Measurements from ENCODE around the gene MYO15A. TPM values are rescaled to one million over a fixed set of nuclear protein-coding genes. Genes with fewer than 3 reads are reported as not detected.

The MYO15A gene
- total RNA-seq, 1 experiment from 2014 or later: 3.5 TPM

DNA sequence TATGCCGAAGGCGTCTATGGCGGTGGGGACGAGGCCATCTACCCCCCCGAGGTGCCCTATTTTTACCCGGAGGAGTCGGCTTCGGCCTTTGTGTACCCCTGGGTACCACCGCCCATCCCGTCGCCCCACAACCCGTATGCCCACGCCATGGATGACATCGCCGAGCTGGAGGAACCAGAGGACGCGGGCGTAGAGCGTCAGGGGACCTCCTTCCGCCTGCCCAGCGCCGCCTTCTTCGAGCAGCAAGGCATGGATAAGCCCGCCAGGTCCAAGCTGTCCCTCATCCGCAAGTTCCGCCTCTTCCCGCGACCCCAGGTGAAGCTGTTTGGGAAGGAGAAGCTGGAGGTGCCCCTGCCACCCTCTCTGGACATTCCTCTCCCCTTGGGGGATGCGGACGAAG lies 11.4 kb downstream of the MYO15A start:
- Histone ChIP-seq H3K27me3 (ENCODE audit: insufficient read depth, low read depth) (no peaks in the 10 kb centered on the region), H3F3A (ENCODE audit: insufficient read depth, low read depth) (no peaks in the 10 kb centered on the region), H3K9me3 (ENCODE audit: insufficient read depth, low read depth) (no peaks in the 10 kb centered on the region), H3K27ac (no peak overlapping the region), H3K79me2 (ENCODE audit: low read depth) (no peaks in the 10 kb centered on the region), H3K4me1 (replicated peaks; ENCODE audit: insufficient read depth) (no peaks in the 10 kb centered on the region), H3K9me2 (ENCODE audit: insufficient read depth) (no peaks in the 10 kb centered on the region), H4K20me1 (ENCODE audit: insufficient read depth) (no peaks in the 10 kb centered on the region), H3K4me3 (no peak overlapping the region), H2AFZ (no peak overlapping the region), H3K36me3 (ENCODE audit: low read depth) (no peaks in the 10 kb centered on the region), H3K4me2 (no peak overlapping the region)
- ChIA-PET CTCF (no interaction called here), POLR2A (ENCODE audit: unreplicated experiment) (interaction anchor here (0.6 kb wide), 1 partner anchor 38 kb away, joined by 8 read pairs; no protein-coding TSS in a partner anchor)
- no TSS peak for BruUV-seq (replicated peaks)
- intact Hi-C loops (cut with micrococcal nuclease; ENCODE audit: unreplicated experiment): no loop called here
- no peak for DNase-seq
- TF ChIP-seq EZH2 (IDR thresholded peaks at IDR 0.05; ENCODE audit: low read depth): no peak
- TF ChIP-seq, protein P1, sequence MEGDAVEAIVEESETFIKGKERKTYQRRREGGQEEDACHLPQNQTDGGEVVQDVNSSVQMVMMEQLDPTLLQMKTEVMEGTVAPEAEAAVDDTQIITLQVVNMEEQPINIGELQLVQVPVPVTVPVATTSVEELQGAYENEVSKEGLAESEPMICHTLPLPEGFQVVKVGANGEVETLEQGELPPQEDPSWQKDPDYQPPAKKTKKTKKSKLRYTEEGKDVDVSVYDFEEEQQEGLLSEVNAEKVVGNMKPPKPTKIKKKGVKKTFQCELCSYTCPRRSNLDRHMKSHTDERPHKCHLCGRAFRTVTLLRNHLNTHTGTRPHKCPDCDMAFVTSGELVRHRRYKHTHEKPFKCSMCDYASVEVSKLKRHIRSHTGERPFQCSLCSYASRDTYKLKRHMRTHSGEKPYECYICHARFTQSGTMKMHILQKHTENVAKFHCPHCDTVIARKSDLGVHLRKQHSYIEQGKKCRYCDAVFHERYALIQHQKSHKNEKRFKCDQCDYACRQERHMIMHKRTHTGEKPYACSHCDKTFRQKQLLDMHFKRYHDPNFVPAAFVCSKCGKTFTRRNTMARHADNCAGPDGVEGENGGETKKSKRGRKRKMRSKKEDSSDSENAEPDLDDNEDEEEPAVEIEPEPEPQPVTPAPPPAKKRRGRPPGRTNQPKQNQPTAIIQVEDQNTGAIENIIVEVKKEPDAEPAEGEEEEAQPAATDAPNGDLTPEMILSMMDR (conservative IDR thresholded peaks at IDR 0.05): no peak

GRCh38 chr17:18120461-18121017 lies 12.0 kb downstream of the MYO15A start:
- H3K79me2 ChIP-seq (ENCODE audit: low read depth): no peaks in the 10 kb centered on the region
- no peak for TF ChIP-seq EZH2 (IDR thresholded peaks at IDR 0.05; ENCODE audit: low read depth)
- TF ChIP-seq, protein P1 (conservative IDR thresholded peaks at IDR 0.05): no peak
- no peak overlapping the region for H3K27ac ChIP-seq

DNA sequence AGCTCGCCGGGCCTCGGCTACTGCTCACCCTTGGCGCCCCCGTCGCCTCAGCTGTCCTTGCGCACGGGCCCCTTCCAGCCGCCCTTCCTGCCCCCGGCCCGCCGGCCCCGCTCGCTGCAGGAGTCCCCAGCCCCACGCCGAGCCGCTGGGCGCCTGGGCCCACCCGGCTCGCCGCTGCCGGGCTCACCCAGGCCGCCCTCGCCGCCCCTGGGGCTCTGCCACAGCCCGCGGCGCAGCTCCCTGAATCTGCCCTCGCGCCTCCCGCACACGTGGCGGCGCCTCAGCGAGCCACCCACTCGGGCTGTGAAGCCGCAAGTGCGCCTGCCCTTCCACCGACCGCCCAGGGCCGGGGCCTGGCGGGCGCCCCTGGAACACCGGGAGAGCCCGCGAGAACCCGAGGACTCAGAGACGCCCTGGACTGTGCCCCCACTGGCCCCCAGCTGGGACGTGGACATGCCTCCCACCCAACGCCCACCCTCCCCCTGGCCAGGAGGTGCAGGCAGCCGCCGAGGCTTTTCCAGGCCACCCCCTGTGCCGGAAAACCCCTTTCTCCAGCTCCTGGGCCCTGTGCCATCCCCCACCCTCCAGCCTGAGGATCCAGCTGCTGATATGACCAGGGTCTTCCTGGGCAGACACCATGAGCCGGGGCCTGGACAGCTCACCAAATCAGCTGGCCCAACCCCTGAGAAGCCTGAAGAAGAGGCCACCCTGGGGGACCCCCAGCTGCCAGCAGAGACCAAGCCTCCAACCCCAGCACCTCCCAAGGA lies 12.8 kb downstream of the MYO15A start:
- TF ChIP-seq, protein P1 (conservative IDR thresholded peaks at IDR 0.05): no peak
- TF ChIP-seq EZH2 (IDR thresholded peaks at IDR 0.05; ENCODE audit: low read depth): no peak
- Histone ChIP-seq H3F3A (ENCODE audit: insufficient read depth, low read depth) (no peaks in the 10 kb centered on the region), H2AFZ (no peak overlapping the region), H3K4me1 (replicated peaks; ENCODE audit: insufficient read depth) (no peaks in the 10 kb centered on the region), H3K9me2 (ENCODE audit: insufficient read depth) (no peaks in the 10 kb centered on the region), H3K4me3 (no peak overlapping the region), H4K20me1 (ENCODE audit: insufficient read depth) (no peaks in the 10 kb centered on the region), H3K36me3 (ENCODE audit: low read depth) (no peaks in the 10 kb centered on the region), H3K27me3 (ENCODE audit: insufficient read depth, low read depth) (peaks cover 3% of the 10 kb centered on the region), H3K79me2 (ENCODE audit: low read depth) (no peaks in the 10 kb centered on the region), H3K27ac (no peak overlapping the region), H3K4me2 (no peak overlapping the region), H3K9me3 (ENCODE audit: insufficient read depth, low read depth) (no peaks in the 10 kb centered on the region)
- BruUV-seq (replicated peaks): no TSS peak
- intact Hi-C loops (cut with micrococcal nuclease; ENCODE audit: unreplicated experiment): no loop called here
- POLR2A ChIA-PET (ENCODE audit: unreplicated experiment): no interaction called here
- DNase-seq: no peak
- CTCF ChIA-PET: no interaction called here

More at GRCh38 chr17:18120461-18121017, 12.0 kb downstream of the MYO15A start:
- Histone ChIP-seq H3K9me3 (ENCODE audit: insufficient read depth, low read depth) (no peaks in the 10 kb centered on the region), H3K4me2 (no peak overlapping the region), H3K36me3 (ENCODE audit: low read depth) (no peaks in the 10 kb centered on the region), H3K27me3 (ENCODE audit: insufficient read depth, low read depth) (no peaks in the 10 kb centered on the region), H2AFZ (no peak overlapping the region), H3K4me1 (replicated peaks; ENCODE audit: insufficient read depth) (no peaks in the 10 kb centered on the region), H4K20me1 (ENCODE audit: insufficient read depth) (no peaks in the 10 kb centered on the region), H3F3A (ENCODE audit: insufficient read depth, low read depth) (no peaks in the 10 kb centered on the region), H3K9me2 (ENCODE audit: insufficient read depth) (no peaks in the 10 kb centered on the region), H3K4me3 (no peak overlapping the region)
- BruUV-seq (replicated peaks): no TSS peak
- POLR2A ChIA-PET (ENCODE audit: unreplicated experiment): interaction anchor here (0.6 kb wide), 1 partner anchor 37 kb away, joined by 8 read pairs; no protein-coding TSS in a partner anchor
- CTCF ChIA-PET: no interaction called here
- DNase-seq: no peak
- intact Hi-C loops (cut with micrococcal nuclease; ENCODE audit: unreplicated experiment): no loop called here

Measured in PC-9 (cell line).